Coronary artery (tissue), 2 donors: Measurements from ENCODE around the gene ADAMTS15.

Experiments used
- DNase-seq: peaks from one replicate; pipeline ENCODE4 v3.0.0-alpha.2; 2017; ENCODE audit warnings: low spot score
- H3K27ac ChIP-seq, 2 donors: fragments of 200-600 bp; sonication (generic); one replicate each; pipeline ENCODE4 v1.5.1; 2016 to 2019
- H3K4me3 ChIP-seq: fragments of 200-600 bp; sonication (generic); 2 replicates; pipeline ENCODE4 v1.5.1; 2016; ENCODE audit warnings: mild to moderate bottlenecking, moderate library complexity
- TF ChIP-seq, protein P1 (sequence below): fragments of 200-600 bp; sonication (generic); IDR thresholded peaks from one replicate; pipeline ENCODE4 v1.5.1; 2019; ENCODE audit warnings: antibody characterized with exemption

The ADAMTS15 gene

DNA sequence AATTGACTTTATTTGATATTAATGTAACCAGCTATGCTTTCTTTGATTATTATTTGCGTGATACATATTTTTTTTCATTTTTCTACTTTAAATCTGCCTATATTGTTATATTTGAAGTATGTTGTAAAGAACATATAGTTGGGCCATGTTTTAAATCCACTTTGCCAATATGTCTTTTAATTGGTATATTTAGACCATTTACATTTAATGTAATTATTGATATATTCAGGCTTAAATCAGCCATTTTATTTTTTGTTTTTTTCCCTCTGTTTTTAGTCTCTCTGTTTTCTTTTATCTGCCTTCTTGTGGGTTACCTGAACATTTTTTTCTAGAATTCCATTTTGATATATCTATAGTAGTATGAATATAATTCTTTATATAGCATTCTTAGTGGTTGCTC, 55.9 kb downstream of the ADAMTS15 start:
- no peak overlapping the region for H3K27ac ChIP-seq
- TF ChIP-seq, protein P1, sequence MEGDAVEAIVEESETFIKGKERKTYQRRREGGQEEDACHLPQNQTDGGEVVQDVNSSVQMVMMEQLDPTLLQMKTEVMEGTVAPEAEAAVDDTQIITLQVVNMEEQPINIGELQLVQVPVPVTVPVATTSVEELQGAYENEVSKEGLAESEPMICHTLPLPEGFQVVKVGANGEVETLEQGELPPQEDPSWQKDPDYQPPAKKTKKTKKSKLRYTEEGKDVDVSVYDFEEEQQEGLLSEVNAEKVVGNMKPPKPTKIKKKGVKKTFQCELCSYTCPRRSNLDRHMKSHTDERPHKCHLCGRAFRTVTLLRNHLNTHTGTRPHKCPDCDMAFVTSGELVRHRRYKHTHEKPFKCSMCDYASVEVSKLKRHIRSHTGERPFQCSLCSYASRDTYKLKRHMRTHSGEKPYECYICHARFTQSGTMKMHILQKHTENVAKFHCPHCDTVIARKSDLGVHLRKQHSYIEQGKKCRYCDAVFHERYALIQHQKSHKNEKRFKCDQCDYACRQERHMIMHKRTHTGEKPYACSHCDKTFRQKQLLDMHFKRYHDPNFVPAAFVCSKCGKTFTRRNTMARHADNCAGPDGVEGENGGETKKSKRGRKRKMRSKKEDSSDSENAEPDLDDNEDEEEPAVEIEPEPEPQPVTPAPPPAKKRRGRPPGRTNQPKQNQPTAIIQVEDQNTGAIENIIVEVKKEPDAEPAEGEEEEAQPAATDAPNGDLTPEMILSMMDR: no peak
- DNase-seq: no peak
- H3K4me3 ChIP-seq: no peak overlapping the region

DNA sequence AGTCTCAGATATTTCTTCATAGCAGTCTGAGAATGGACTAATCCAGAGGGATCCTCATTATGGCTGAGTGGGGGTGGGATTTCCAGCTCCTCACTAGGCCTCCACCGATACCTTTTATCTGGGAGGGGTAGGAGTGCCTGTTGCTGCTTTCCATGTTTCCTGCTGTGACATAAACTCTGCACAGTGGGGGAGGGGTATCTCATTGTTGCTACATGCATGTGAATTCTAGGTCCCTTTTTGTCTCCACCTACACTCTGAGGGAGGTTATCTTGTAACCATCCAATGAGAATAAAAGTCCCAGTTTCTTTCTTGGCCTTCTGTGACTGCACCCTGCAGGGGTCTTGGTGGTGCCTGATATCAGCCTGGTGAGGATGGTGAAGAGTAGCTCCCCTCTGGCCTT, 60.5 kb downstream of the ADAMTS15 start:
- DNase-seq: no peak
- Histone ChIP-seq H3K27ac (peak overlapping the region in 1 of 2 donors; percentile 92), H3K4me3 (no peak overlapping the region)
- TF ChIP-seq, protein P1: no peak

DNA sequence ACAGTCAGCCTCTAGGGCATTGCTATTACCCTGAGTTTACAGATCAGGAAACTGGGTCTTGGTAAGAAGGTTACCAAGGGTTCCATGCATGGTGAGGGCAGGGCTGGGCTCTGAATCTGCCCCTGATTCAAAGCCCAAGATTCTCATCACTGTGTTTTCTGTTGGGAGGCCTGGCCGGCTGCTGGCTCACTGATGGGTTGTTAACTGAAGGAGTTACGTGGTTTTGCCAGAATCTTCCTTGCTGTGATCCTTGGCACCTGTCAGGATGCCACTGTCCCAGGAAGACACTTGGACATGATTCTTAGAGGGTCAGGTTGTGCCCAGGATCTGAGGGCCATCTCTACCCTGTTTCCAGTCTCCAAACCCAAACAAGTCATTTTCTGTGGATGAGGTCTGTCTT, 61.5 kb downstream of the ADAMTS15 start:
- no peak overlapping the region for H3K4me3 ChIP-seq
- no peak for DNase-seq
- H3K27ac ChIP-seq: peak overlapping the region; percentile 92 to 94
- TF ChIP-seq, protein P1: no peak

DNA sequence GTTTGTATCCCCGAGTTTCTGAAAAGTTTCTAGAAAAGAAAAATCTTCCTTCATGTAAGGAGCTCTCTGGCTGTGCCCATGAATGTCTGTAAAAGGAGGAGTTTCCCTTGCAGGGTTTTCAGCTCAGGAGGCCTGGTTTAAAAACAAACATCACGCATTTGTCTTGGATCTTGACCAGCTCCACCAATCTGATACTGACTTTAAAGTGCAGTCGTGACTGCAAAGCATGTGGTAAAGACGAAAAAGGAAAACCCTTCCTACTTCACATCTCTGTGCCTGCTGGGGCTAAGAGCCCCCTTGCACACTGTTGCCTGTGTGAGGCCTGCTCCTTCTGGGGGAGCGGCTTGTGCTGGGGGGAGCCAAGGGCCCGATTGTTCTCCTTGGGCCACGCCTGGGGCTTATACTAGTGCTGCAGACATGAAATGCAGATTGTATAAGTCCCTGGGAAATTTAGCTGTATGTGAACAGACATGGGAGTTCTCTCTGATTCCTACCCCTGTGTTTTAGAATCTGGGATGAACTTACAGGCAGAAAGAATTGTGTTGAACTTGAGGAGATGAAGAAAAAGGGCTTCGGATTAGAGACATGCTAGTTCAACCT, 62.1 kb downstream of the ADAMTS15 start:
- no peak overlapping the region for H3K4me3 ChIP-seq
- peak overlapping the region; percentile 92 to 94 for H3K27ac ChIP-seq
- TF ChIP-seq, protein P1: no peak
- no peak for DNase-seq

DNA sequence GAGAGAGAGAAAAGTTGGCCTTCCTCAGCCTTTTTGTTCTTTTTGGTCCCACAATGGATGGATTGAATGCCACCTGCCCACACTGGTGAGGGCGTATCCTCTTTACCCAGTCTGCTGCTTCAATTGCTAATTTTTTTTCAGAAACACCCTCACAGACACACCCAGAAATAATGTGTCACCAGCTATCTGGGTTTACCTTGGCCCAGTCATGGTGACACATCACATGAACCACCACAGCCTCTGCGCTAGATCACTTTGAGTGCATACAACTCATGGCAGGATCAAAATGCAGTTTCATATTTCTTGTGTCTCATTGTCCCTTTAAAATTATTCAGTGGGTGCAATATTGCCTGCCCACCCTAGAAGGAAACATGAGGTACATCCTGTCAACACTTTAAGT, 63.3 kb downstream of the ADAMTS15 start:
- TF ChIP-seq, protein P1: no peak
- Histone ChIP-seq H3K27ac (peak overlapping the region in 1 of 2 donors; percentile 20), H3K4me3 (no peak overlapping the region)
- no peak for DNase-seq

DNA sequence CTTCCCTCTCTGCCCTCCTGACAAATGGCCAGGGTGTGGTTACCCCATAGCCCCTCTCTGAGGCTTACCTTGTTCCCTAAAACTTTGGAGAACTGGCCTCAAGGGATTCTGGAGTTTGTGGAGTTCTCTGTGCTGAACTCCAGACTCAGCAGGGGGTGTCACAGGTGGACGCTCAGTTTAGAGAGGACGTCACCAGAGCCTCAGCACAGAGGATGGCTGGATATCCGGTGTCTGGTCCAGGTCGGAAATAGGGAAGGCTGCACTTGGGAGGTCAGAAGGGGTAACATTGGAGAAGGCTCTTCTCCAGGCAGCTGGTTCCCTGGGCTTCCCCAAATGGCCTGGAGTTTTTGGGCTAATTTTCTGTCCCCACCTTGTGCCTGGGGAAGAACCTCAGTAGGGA, 64.2 kb downstream of the ADAMTS15 start:
- TF ChIP-seq, protein P1: no peak
- no peak for DNase-seq
- peak overlapping the region in 1 of 2 donors; percentile 11 for H3K27ac ChIP-seq
- H3K4me3 ChIP-seq: no peak overlapping the region

DNA sequence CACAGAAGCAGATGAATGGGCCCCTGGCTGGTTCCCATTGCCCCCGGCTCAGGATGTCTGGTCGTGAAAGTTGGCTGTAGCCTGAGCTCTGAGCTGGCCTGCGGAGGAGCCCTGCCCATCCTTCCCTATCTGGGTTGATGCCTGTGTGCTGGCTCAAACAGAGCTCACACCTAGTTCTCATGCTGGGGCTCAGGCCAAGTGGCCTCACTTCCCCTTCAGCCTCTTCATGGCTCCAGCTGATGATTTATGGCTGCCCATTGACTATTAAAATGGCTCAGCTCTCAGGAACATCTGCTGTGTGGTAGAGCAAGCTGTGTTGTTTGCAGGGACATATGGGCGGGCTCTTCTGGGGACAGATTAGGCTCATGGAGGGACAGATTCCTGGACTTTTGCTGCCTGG, 64.7 kb downstream of the ADAMTS15 start:
- Histone ChIP-seq H3K27ac (no peak overlapping the region), H3K4me3 (no peak overlapping the region)
- TF ChIP-seq, protein P1: no peak
- DNase-seq: no peak
